Activated T-cell treated with anti-CD3 and anti-CD28 coated beads for 24 hours (primary cell): ENCODE data around the gene TSPAN2.

Experiments used
- DNase-seq: peaks from one replicate; pipeline ENCODE4 v3.0.0-alpha.2; 2020; ENCODE audit warnings: low read depth

TSPAN2 gene

GRCh38 chr1:115089420-115090185 lies at the start of gene TSPAN2:
TSS of gene TSPAN2 (minus strand) at chr1:115089503. CDS start at chr1:115089432, 71 bp downstream.
- DNase-seq: peak; percentile 20

- peak; percentile 43 for DNase-seq
Measured at GRCh38 chr1:115138973-115139372, 49.7 kb upstream of the TSPAN2 start.

GRCh38 chr1:115138271-115138670 lies 49.0 kb upstream of the TSPAN2 start:
- DNase-seq: no peak

- no peak for DNase-seq
Measured at GRCh38 chr1:115137191-115137590, 47.9 kb upstream of the TSPAN2 start.

GRCh38 chr1:115136706-115137105 lies 47.4 kb upstream of the TSPAN2 start:
- DNase-seq: no peak

- DNase-seq: no peak
Measured at GRCh38 chr1:115136106-115136505, 46.8 kb upstream of the TSPAN2 start.

- DNase-seq: no peak
Measured at GRCh38 chr1:115135681-115136080, 46.4 kb upstream of the TSPAN2 start.

- DNase-seq: no peak
Measured at GRCh38 chr1:115134850-115135480, 45.7 kb upstream of the TSPAN2 start.

GRCh38 chr1:115134231-115134630 lies 44.9 kb upstream of the TSPAN2 start:
- no peak for DNase-seq

GRCh38 chr1:115133440-115133839 lies 44.1 kb upstream of the TSPAN2 start:
- DNase-seq: no peak

GRCh38 chr1:115130786-115131185 lies 41.5 kb upstream of the TSPAN2 start:
- DNase-seq: no peak

- no peak for DNase-seq
Measured at GRCh38 chr1:115129071-115129640, 39.9 kb upstream of the TSPAN2 start.

GRCh38 chr1:115127539-115127938 lies 38.2 kb upstream of the TSPAN2 start:
- no peak for DNase-seq

GRCh38 chr1:115126516-115126915 lies 37.2 kb upstream of the TSPAN2 start:
- DNase-seq: no peak

- no peak for DNase-seq
Measured at GRCh38 chr1:115123116-115123515, 33.8 kb upstream of the TSPAN2 start.

- DNase-seq: no peak
Measured at GRCh38 chr1:115121793-115122192, 32.5 kb upstream of the TSPAN2 start.

- DNase-seq: no peak
Measured at GRCh38 chr1:115120296-115120695, 31.0 kb upstream of the TSPAN2 start.

GRCh38 chr1:115118611-115119010 lies 29.3 kb upstream of the TSPAN2 start:
- DNase-seq: no peak

GRCh38 chr1:115118086-115118485 lies 28.8 kb upstream of the TSPAN2 start:
- no peak for DNase-seq

- no peak for DNase-seq
Measured at GRCh38 chr1:115117298-115117697, 28.0 kb upstream of the TSPAN2 start.

- no peak for DNase-seq
Measured at GRCh38 chr1:115116512-115116911, 27.2 kb upstream of the TSPAN2 start.

- DNase-seq: no peak
Measured at GRCh38 chr1:115115521-115116161, 26.3 kb upstream of the TSPAN2 start.

GRCh38 chr1:115114308-115114707 lies 25.0 kb upstream of the TSPAN2 start:
- DNase-seq: no peak
